Fibroblast of lung (primary cell): Measurements from ENCODE around the gene SMIM13.

Source experiments
- EZH2 ChIP-seq: IDR thresholded peaks from 2 replicates; pipeline ENCODE4 v1.5.1; 2012; ENCODE audit warnings: low read length, control low read depth, mild to moderate bottlenecking; ENCODE audit errors: missing control alignments
- TF ChIP-seq, protein P1 (sequence below), 2 donors: IDR thresholded peaks in 1 of 2; conservative IDR thresholded peaks in 1 of 2; 1 replicate in 1 of 2; 2 replicates in 1 of 2; pipeline ENCODE4 v1.5.1; 2011 to 2012; ENCODE audit warnings: low read length in 2 of 2, control low read depth in 1 of 2, inconsistent platforms in 1 of 2, low read depth in 1 of 2, mild to moderate bottlenecking in 1 of 2

- no peak for TF ChIP-seq EZH2
- TF ChIP-seq, protein P1, sequence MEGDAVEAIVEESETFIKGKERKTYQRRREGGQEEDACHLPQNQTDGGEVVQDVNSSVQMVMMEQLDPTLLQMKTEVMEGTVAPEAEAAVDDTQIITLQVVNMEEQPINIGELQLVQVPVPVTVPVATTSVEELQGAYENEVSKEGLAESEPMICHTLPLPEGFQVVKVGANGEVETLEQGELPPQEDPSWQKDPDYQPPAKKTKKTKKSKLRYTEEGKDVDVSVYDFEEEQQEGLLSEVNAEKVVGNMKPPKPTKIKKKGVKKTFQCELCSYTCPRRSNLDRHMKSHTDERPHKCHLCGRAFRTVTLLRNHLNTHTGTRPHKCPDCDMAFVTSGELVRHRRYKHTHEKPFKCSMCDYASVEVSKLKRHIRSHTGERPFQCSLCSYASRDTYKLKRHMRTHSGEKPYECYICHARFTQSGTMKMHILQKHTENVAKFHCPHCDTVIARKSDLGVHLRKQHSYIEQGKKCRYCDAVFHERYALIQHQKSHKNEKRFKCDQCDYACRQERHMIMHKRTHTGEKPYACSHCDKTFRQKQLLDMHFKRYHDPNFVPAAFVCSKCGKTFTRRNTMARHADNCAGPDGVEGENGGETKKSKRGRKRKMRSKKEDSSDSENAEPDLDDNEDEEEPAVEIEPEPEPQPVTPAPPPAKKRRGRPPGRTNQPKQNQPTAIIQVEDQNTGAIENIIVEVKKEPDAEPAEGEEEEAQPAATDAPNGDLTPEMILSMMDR (conservative IDR thresholded peaks at IDR 0.05 in 1 of 2, IDR thresholded peaks at IDR 0.05 in 1 of 2; ENCODE audit: low read depth in 1 of 2, low read length in 2 of 2), result no peak
These were observed 36.4 kb downstream of the SMIM13 start for GRCh38 chr6:11129908-11130565.
